Stimulated activated CD8-positive, alpha-beta memory T cell treated with anti-CD3 and anti-CD28 coated beads, Interleukin-2, amount 100 ng/mL, for 1 hour (primary cell): ENCODE measurements around the gene KCNQ2.
"Not testable (repeated sequence)": the region's sequence is repeated elsewhere in the genome, so short reads cannot be mapped to it uniquely, and the experiment has no call there.

Experiments
- DNase-seq, 2 donors: peaks; one replicate each; pipeline ENCODE4 v3.0.0-alpha.2; 2020; ENCODE audit warnings: low read depth in 2 of 2

KCNQ2 gene

GRCh38 chr20:63471981-63472831, at the start of gene KCNQ2:
Gene KCNQ2 (minus strand): TSS chr20:63472655. CDS start chr20:63472463, 192 bp downstream.
- DNase-seq = no peak

GRCh38 chr20:63521602-63522001, 49.1 kb upstream of the KCNQ2 start:
- no peak for DNase-seq

GRCh38 chr20:63520934-63521601, 48.6 kb upstream of the KCNQ2 start:
- DNase-seq = peak; percentile 31 to 40

- peak; percentile 70 to 79 for DNase-seq
Observed at GRCh38 chr20:63520504-63520933, 48.1 kb upstream of the KCNQ2 start, which contains the start of gene PPDPF. Gene PPDPF (plus strand): TSS chr20:63520765. CDS start chr20:63521309, 544 bp downstream.

GRCh38 chr20:63519668-63520503, 47.4 kb upstream of the KCNQ2 start:
- DNase-seq = peak; percentile 30 to 46

- no peak for DNase-seq
Observed at GRCh38 chr20:63518946-63519667, 46.7 kb upstream of the KCNQ2 start.

GRCh38 chr20:63518351-63518861, 46.0 kb upstream of the KCNQ2 start:
- no peak for DNase-seq

- DNase-seq = no peak
Observed at GRCh38 chr20:63517376-63518309, 45.2 kb upstream of the KCNQ2 start.

- DNase-seq = not testable (repeated sequence)
Observed at GRCh38 chr20:63514520-63514919, 42.1 kb upstream of the KCNQ2 start.

GRCh38 chr20:63513207-63513606, 40.8 kb upstream of the KCNQ2 start:
- no peak for DNase-seq

GRCh38 chr20:63509088-63509564, 36.7 kb upstream of the KCNQ2 start:
- no peak for DNase-seq

GRCh38 chr20:63508072-63508768, 35.8 kb upstream of the KCNQ2 start:
- DNase-seq = no peak

GRCh38 chr20:63507083-63507743, 34.8 kb upstream of the KCNQ2 start:
- no peak for DNase-seq

- no peak for DNase-seq
Observed at GRCh38 chr20:63505723-63506122, 33.3 kb upstream of the KCNQ2 start.

GRCh38 chr20:63505281-63505680, 32.8 kb upstream of the KCNQ2 start:
- DNase-seq = no peak

GRCh38 chr20:63504642-63505041, 32.2 kb upstream of the KCNQ2 start:
- no peak for DNase-seq

GRCh38 chr20:63503524-63503923, 31.1 kb upstream of the KCNQ2 start:
- DNase-seq = no peak

- DNase-seq = no peak
Observed at GRCh38 chr20:63502671-63503172, 30.3 kb upstream of the KCNQ2 start.
